WTC11 (cell line): ENCODE measurements around the gene SPATA22.

Experiments
- CREB1 ChIP-seq: sonication (generic); formaldehyde crosslinking; IDR thresholded peaks from 2 replicates; pipeline ENCODE4 v1.8.0; 2023; ENCODE audit warnings: mild to moderate bottlenecking, missing genetic modification reagents
- ESRRA ChIP-seq: sonication (generic); formaldehyde crosslinking; IDR thresholded peaks from 2 replicates; pipeline ENCODE4 v1.8.1; 2022; ENCODE audit warnings: mild to moderate bottlenecking, missing genetic modification reagents, borderline replicate concordance
- HMGA2 ChIP-seq: fragments of 250-450 bp; sonication (Bioruptor Pico); IDR thresholded peaks from 2 replicates; pipeline ENCODE4 v1.4.0; 2021; ENCODE audit warnings: mild to moderate bottlenecking, moderate library complexity
- SP1 ChIP-seq: sonication (generic); formaldehyde crosslinking; conservative IDR thresholded peaks from 2 replicates; pipeline ENCODE4 v1.8.1; 2022; ENCODE audit warnings: missing genetic modification reagents

DNA sequence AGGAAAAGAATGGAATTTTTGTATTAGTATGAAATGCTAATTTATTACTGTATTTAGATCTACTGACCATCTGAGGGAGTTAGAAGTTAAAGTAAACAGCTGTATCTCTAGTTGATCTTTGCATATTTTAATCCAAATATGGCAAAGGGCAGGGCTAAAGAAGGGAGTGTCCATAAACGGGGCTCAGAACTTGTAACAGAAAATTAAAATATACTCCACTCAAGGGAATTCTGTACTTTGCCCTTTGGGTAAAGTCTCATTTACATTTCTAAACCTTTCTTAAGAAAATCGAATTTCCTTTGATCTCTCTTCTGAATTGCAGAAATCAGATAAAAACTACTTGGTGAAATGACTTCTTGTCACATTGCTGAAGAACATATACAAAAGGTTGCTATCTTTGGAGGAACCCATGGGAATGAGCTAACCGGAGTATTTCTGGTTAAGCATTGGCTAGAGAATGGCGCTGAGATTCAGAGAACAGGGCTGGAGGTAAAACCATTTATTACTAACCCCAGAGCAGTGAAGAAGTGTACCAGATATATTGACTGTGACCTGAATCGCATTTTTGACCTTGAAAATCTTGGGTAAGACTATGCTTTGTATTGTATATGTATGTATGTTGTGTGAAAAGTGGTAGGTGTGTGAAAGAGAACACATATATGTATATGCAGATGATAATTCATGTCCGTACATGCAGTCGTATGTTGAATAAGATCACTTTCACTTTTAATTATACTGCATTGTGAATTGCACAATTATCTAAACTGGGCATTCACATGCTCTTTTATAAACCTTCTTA lies 4.4 kb upstream of the SPATA22 start, which contains the start of gene ASPA:
- TF ChIP-seq CREB1 (CRISPR knock-in tag), result no peak
- TF ChIP-seq HMGA2 (CRISPR knock-in tag), result no peak
- no peak for TF ChIP-seq ESRRA (CRISPR knock-in tag)
- no peak for TF ChIP-seq SP1 (CRISPR knock-in tag)
